OCI-LY7 (cell line): ENCODE measurements around the gene KREMEN1.

ENCODE experiments used
- EZH2phosphoT487 ChIP-seq: fragments of 200-600 bp; sonication (generic); IDR thresholded peaks from 2 replicates; pipeline ENCODE4 v1.6.1; 2018; ENCODE audit warnings: low read depth, borderline replicate concordance, mild to moderate bottlenecking, mixed run types, antibody characterized with exemption, low read length, moderate library complexity, mixed read lengths
- TF ChIP-seq, protein P1 (sequence below): fragments of 200-600 bp; sonication (generic); conservative IDR thresholded peaks from 2 replicates; pipeline ENCODE4 v1.5.1; 2014; ENCODE audit warnings: mild to moderate bottlenecking, antibody characterized with exemption, low read length, moderate library complexity, mixed read lengths

DNA sequence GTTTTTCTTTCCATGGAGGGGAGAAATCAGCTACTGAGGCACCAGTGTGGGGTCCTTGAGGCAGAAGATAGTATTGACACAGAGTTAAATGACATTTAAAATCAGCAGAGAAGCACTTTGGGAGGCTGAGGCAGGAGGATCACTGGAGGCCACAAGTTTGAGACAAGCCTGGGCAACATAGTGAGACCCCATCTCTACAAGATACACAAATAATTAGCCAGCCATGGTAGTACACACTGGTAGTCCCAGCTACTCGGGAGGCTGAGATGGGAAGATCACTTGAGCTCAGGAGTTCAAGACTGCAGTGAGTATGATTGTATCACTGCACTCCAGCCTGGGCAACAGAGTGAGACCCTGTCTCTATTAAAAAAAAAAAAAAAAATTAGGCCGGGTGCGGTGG, 38.1 kb downstream of the KREMEN1 start:
- TF ChIP-seq, protein P1, sequence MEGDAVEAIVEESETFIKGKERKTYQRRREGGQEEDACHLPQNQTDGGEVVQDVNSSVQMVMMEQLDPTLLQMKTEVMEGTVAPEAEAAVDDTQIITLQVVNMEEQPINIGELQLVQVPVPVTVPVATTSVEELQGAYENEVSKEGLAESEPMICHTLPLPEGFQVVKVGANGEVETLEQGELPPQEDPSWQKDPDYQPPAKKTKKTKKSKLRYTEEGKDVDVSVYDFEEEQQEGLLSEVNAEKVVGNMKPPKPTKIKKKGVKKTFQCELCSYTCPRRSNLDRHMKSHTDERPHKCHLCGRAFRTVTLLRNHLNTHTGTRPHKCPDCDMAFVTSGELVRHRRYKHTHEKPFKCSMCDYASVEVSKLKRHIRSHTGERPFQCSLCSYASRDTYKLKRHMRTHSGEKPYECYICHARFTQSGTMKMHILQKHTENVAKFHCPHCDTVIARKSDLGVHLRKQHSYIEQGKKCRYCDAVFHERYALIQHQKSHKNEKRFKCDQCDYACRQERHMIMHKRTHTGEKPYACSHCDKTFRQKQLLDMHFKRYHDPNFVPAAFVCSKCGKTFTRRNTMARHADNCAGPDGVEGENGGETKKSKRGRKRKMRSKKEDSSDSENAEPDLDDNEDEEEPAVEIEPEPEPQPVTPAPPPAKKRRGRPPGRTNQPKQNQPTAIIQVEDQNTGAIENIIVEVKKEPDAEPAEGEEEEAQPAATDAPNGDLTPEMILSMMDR = no peak
- no peak for TF ChIP-seq EZH2phosphoT487
